SK-N-SH treated with all-trans-retinoic acid at 6 μM for 48 hours (cell line): ENCODE data around the gene MIGA2.

ENCODE experiments used
- CSDC2 ChIP-seq: fragments of 250-450 bp; sonication (Bioruptor Pico); IDR thresholded peaks from 2 replicates; pipeline ENCODE4 v1.5.0; 2020; ENCODE audit warnings: mild to moderate bottlenecking, moderate library complexity
- ESRRG ChIP-seq: fragments of 250-450 bp; sonication (Bioruptor Pico); IDR thresholded peaks from 2 replicates; pipeline ENCODE4 v1.6.1; 2021; ENCODE audit warnings: mild to moderate bottlenecking
- PPARA ChIP-seq: fragments of 250-450 bp; sonication (Bioruptor Pico); IDR thresholded peaks from 2 replicates; pipeline ENCODE4 v1.5.0; 2020; ENCODE audit warnings: mild to moderate bottlenecking, borderline replicate concordance
- RARB ChIP-seq: fragments of 250-450 bp; sonication (Bioruptor Pico); IDR thresholded peaks from 2 replicates; pipeline ENCODE4 v1.8.0; 2021; ENCODE audit warnings: mild to moderate bottlenecking, moderate library complexity
- ZFP30 ChIP-seq: fragments of 450-650 bp; formaldehyde crosslinking; IDR thresholded peaks from 2 replicates; pipeline ENCODE4 v1.5.0; 2022; ENCODE audit warnings: mild to moderate bottlenecking, moderate library complexity

DNA sequence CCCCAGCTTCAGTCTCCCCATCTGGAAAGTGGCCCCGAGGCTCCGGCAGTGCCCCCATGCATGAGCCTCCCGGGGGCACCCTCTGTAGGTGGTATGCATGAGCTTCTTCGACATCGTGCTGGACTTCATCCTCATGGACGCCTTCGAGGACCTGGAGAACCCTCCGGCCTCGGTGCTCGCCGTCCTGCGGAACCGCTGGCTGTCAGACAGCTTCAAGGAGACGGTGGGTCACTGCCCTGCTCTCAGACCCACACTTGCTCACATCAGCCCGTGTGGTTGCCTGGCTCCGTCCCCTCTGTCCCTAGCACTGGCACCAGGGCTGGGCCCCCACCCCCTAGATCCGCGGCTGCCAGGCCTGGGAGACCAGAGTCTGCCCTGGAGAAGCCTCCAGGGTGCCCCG, 31.7 kb downstream of the MIGA2 start:
- TF ChIP-seq ESRRG (CRISPR knock-in tag), result no peak
- no peak for TF ChIP-seq CSDC2
- TF ChIP-seq RARB (CRISPR knock-in tag), result no peak
- TF ChIP-seq ZFP30 (CRISPR knock-in tag), result no peak
- no peak for TF ChIP-seq PPARA (CRISPR knock-in tag)
